Progenitor cell of endocrine pancreas (in vitro differentiated cells): ENCODE data around the gene TNRC6C. TPM values are rescaled to one million over a fixed set of nuclear protein-coding genes. Genes with fewer than 3 reads are reported as not detected.
A peak's percentile ranks its signal among the peaks of the same experiment; 100 is the strongest.

Experiments used
- DNase-seq: peaks from one replicate; pipeline ENCODE4 v3.0.0; 2021; ENCODE audit warnings: low spot score; ENCODE audit not compliant: unreplicated experiment
- H3K27ac Mint-ChIP-seq: 2 replicates; pipeline ENCODE4 v1.8.0; 2021; ENCODE audit warnings: mild to moderate bottlenecking, moderate library complexity, mixed read lengths
- H3K27me3 Mint-ChIP-seq: 2 replicates; pipeline ENCODE4 v1.8.0; 2021; ENCODE audit warnings: mixed read lengths
- H3K36me3 Mint-ChIP-seq: 2 replicates; pipeline ENCODE4 v1.8.0; 2022; ENCODE audit warnings: mixed read lengths; ENCODE audit not compliant: insufficient read depth
- H3K4me1 Mint-ChIP-seq: 2 replicates; pipeline ENCODE4 v1.8.0; 2021; ENCODE audit warnings: low read depth, mixed read lengths
- H3K4me3 Mint-ChIP-seq: 2 replicates; pipeline ENCODE4 v1.8.0; 2021; ENCODE audit warnings: low read depth, mild to moderate bottlenecking, moderate library complexity, mixed read lengths
- H3K9me3 Mint-ChIP-seq: 2 replicates; pipeline ENCODE4 v1.8.0; 2021; ENCODE audit warnings: low read depth, mixed read lengths
- CTCF ChIP-seq: fragments of 200-600 bp; sonication (generic); IDR thresholded peaks from one replicate; pipeline ENCODE4 v1.5.0; 2021; ENCODE audit warnings: antibody characterized with exemption, mild to moderate bottlenecking; ENCODE audit not compliant: unreplicated experiment
- total RNA-seq: library from RNA; stranded (reverse); gene quantifications from 2 replicates; pipeline ENCODE4 v1.2.1, GENCODE V29; 2021

The TNRC6C gene
- total RNA-seq, 1 donor from 2014 or later: 38.3 TPM

DNA sequence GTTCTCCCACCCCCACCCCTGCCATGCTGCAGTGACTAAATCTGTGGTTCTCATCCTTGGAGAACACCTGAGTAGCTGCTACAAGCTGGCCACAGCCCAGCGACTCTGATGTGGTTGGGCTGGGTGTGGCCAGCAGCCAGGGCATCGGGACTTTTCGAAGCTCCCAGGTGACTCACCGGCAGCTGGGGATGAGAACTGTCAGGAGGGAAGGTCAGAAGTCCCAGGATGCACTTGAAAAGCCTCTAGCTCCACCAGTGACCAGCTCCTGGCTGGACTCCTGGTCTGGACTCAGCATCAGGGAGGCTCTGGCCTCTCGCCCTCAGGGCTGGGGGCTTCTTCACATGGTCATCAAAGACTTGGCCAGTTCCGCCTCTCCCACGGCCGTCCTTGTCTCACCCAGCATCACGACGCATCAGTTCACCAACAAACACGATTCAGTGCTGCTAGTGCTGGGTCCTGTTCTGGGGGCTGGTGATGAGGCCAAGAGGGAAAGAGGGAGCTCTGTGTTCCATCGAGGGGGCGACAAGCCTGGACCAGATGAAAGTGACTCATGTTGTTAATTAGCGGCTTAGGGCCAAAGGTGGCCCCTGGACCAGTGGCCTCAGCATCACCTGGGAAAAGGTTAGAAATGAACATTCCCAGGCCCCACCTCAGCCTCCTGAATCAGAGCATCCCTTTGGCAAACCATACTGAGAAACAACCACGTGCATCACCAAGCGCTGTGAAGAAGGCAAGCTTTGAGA lies 183.8 kb downstream of the TNRC6C start:
- H3K36me3 Mint-ChIP-seq: no peaks in the 10 kb centered on the region
- no peak overlapping the region for H3K4me3 Mint-ChIP-seq
- H3K9me3 Mint-ChIP-seq: no peaks in the 10 kb centered on the region
- no peak for TF ChIP-seq CTCF
- H3K27ac Mint-ChIP-seq: no peak overlapping the region
- peaks cover 2% of the 10 kb centered on the region for H3K4me1 Mint-ChIP-seq
- no peak for DNase-seq
- peaks cover 12% of the 10 kb centered on the region for H3K27me3 Mint-ChIP-seq

GRCh38 chr17:78143214-78144146 lies 185.0 kb downstream of the TNRC6C start:
- Mint-ChIP-seq H3K4me1 (peaks cover 2% of the 10 kb centered on the region), H3K4me3 (no peak overlapping the region), H3K9me3 (no peaks in the 10 kb centered on the region), H3K27ac (peak overlapping the region; percentile 24), H3K36me3 (no peaks in the 10 kb centered on the region), H3K27me3 (peaks cover 12% of the 10 kb centered on the region)
- TF ChIP-seq CTCF: no peak
- DNase-seq: no peak

DNA sequence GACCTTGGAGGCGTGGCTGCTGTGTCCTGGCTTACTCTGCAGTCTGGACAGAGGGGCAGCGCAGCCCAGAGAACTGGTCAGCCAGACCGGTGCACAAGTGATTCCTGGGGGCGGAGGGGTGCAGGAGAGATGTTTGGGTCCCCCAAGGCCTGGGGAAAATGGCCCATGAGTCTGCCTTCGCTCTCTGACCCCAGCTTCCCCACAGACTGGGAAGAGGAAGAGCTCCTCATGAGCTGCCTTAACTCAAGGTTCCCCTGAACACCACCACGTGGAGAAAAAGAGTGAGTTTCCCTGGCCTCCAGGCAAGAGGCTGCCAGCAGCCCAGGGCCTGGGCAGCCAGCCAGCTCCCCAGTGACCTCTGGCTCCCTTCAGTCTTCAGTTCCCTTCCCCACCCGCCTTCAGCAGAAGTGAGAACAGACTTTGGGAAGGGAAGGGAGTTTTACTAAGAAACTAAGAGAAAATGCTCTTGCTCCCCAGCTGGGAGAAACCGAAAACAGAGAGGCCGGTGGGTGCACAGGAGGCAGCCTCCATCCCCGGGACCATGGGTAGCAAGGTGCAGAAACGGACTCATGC lies 185.7 kb downstream of the TNRC6C start:
- H3K27ac Mint-ChIP-seq: no peak overlapping the region

DNA sequence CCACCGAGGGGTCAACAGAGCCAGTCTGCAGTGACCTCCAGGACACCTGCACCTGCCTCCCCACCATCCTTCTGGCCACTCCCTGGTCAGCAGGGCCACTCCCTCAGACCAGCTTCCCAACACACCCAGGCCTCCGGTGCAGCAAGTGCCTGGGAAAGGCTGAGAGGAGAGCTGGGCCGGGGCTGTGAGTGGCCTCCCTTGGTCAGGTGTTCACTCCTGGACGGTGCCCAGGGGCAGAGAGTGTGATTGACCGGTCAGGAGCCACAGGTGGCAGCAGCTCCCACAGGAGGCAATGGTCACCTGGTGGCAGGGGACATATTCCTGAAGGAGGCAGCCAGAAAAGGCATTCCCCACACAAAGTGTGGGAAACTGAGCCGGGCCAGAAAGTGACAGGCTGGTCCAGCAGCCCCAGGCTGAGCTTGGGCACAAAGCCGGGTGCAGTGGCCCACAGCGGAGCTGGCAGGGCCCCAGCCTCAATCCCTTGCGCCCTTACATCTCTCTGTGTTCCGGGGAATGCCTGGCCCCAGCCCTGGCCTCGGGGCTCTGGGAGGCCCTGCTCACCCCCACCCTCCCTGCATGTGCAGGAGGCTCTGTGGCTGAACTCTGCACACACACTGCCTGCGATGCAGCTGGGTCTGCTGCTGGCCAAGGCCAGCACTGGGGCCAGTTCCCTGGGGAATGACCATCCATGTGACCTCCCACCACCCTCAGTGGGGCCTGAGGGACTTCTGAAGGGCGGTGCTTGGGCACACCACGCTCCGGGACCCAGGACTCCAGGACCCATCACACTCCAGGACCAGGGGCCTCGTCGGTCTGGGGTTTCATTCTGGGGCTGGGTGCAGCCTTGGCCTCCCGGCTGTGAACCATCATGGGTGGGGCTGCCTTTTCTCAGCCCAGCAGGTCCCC lies 186.5 kb downstream of the TNRC6C start:
- Mint-ChIP-seq H3K9me3 (no peaks in the 10 kb centered on the region), H3K27me3 (peaks cover 8% of the 10 kb centered on the region), H3K27ac (no peak overlapping the region), H3K36me3 (no peaks in the 10 kb centered on the region), H3K4me3 (no peak overlapping the region), H3K4me1 (peaks cover 4% of the 10 kb centered on the region)
- DNase-seq: no peak
- no peak for TF ChIP-seq CTCF

More for the DNA sequence above, 185.7 kb downstream of the TNRC6C start:
- peaks cover 4% of the 10 kb centered on the region for H3K4me1 Mint-ChIP-seq
- peaks cover 10% of the 10 kb centered on the region for H3K27me3 Mint-ChIP-seq
- TF ChIP-seq CTCF: no peak
- no peak overlapping the region for H3K4me3 Mint-ChIP-seq
- no peaks in the 10 kb centered on the region for H3K36me3 Mint-ChIP-seq
- no peaks in the 10 kb centered on the region for H3K9me3 Mint-ChIP-seq
- no peak for DNase-seq
